ENCODE data around the gene FAM174A.

Gene FAM174A

DNA sequence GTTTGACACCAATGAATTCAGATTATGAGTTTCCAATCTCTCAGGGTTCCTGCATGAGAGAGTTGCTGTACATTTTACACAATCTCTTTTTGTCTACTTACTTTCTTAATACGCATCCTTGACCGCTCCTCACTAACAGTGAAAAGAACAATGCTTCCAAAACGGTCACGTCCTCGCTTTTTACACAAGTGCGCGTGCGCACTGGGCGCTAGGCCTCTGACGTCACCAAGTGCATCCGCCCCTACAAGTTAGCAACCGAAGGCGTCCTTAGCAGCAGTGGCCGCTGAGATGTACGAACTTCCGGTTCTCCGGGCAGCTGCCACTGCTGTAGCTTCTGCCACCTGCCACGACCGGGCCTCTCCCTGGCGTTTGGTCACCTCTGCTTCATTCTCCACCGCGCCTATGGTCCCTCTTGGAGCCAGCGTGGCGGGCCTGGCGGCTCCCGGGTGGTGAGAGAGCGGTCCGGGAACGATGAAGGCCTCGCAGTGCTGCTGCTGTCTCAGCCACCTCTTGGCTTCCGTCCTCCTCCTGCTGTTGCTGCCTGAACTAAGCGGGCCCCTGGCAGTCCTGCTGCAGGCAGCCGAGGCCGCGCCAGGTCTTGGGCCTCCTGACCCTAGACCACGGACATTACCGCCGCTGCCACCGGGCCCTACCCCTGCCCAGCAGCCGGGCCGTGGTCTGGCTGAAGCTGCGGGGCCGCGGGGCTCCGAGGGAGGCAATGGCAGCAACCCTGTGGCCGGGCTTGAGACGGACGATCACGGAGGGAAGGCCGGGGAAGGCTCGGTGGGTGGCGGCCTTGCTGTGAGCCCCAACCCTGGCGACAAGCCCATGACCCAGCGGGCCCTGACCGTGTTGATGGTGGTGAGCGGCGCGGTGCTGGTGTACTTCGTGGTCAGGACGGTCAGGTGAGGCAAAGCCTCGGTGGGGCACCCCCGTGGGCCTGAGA lies at the start of gene FAM174A:
Gene FAM174A, plus strand, starts transcription at position 315 of the 946 bp plus-strand sequence. Its CDS starts 157 bp downstream, at position 472.
- H3K27me3 Mint-ChIP-seq = peaks cover 7% of the 10 kb centered on the region
- peak within 1 kb of the TSS; percentile 87 for H3K4me3 Mint-ChIP-seq
- DNase-seq (ENCODE audit: low spot score in 2 of 2) (peak; percentile 90 to 95), ATAC-seq (replicated peaks; ENCODE audit: extremely low read depth, poor library complexity, severe bottlenecking) (peak; percentile 92)
- H3K27ac Mint-ChIP-seq (ENCODE audit: low read depth) = peak within 1 kb of the TSS; percentile 93
- peaks cover 12% of the 10 kb centered on the region for H3K36me3 Mint-ChIP-seq (ENCODE audit: insufficient read depth)
- peaks cover 16% of the 10 kb centered on the region for H3K9me3 Mint-ChIP-seq
- peaks cover 35% of the 10 kb centered on the region for H3K4me1 Mint-ChIP-seq

- no peaks in the 10 kb centered on the region for H3K9me3 Mint-ChIP-seq
Observed at GRCh38 chr5:100493996-100494395, 41.2 kb upstream of the FAM174A start.

DNA sequence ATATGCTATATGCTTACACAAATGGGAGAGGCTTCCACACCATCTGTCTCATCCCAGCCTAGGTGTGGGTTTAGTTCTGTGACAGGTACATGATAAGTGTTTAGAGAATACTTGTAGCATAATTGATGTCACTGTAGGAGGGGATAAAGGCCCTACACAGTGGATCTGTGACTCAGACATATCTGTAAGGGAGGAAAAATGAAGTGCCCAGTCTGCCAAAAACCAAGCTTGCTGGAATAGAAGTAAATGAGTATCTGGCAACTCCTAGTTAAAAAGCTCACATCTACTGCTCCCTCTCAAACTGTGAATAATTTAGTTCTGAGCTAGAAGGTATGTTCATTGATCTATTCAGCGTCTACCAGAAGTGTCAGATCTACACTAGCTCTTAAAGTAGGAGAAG lies 38.9 kb upstream of the FAM174A start:
- H3K4me3 Mint-ChIP-seq = no peak overlapping the region
- H3K9me3 Mint-ChIP-seq = no peaks in the 10 kb centered on the region
- DNase-seq (ENCODE audit: low spot score in 2 of 2) (no peak), ATAC-seq (replicated peaks; ENCODE audit: extremely low read depth, poor library complexity, severe bottlenecking) (no peak)
- no peaks in the 10 kb centered on the region for H3K4me1 Mint-ChIP-seq
- no peaks in the 10 kb centered on the region for H3K36me3 Mint-ChIP-seq (ENCODE audit: insufficient read depth)
- no peaks in the 10 kb centered on the region for H3K27me3 Mint-ChIP-seq
- H3K27ac Mint-ChIP-seq (ENCODE audit: low read depth) = no peak overlapping the region

More at GRCh38 chr5:100493996-100494395, 41.2 kb upstream of the FAM174A start:
- Mint-ChIP-seq H3K4me1 (no peaks in the 10 kb centered on the region), H3K36me3 (ENCODE audit: insufficient read depth) (no peaks in the 10 kb centered on the region), H3K27me3 (no peaks in the 10 kb centered on the region), H3K27ac (ENCODE audit: low read depth) (no peak overlapping the region), H3K4me3 (no peak overlapping the region)
- DNase-seq (ENCODE audit: low spot score in 2 of 2) (no peak), ATAC-seq (replicated peaks; ENCODE audit: extremely low read depth, poor library complexity, severe bottlenecking) (no peak)

- ATAC-seq (replicated peaks; ENCODE audit: extremely low read depth, poor library complexity, severe bottlenecking) (no peak), DNase-seq (ENCODE audit: low spot score in 2 of 2) (no peak)
- peaks cover 9% of the 10 kb centered on the region for H3K27me3 Mint-ChIP-seq
- no peaks in the 10 kb centered on the region for H3K4me1 Mint-ChIP-seq
- H3K27ac Mint-ChIP-seq (ENCODE audit: low read depth) = no peak overlapping the region
- H3K4me3 Mint-ChIP-seq = no peak overlapping the region
- no peaks in the 10 kb centered on the region for H3K9me3 Mint-ChIP-seq
- no peaks in the 10 kb centered on the region for H3K36me3 Mint-ChIP-seq (ENCODE audit: insufficient read depth)
Observed at GRCh38 chr5:100502684-100503083, 32.5 kb upstream of the FAM174A start.

DNA sequence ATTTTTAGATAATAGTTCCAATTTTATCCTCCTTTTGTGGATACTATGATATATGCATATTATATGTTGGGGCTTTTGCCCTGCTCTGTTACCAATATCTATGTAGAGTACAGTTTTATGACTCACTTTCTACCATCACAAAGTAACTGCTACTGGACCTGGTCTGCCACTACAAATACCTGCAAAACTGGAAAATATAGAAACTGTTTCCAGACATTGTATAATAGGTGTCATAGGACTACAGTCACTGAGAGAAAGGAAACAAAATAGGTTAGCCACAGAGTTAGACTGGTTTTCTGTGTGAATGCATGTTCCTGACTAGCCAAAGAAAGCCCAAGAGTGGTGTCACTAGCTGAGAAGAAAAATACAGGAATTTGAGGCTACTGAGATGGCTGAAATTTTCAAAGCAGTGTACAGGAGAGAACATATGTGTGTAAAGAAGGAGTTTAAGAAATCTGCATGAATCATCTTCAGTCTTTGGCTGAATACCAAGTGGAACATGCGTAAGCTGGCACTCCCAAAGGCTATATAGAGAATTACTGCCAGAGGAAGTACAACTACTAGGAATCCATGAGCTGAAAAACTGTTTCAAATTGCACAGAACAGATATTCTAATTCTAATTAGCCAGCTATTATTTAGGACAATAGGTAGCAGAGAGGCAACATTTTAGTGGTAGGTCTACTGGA lies 29.0 kb upstream of the FAM174A start:
- Mint-ChIP-seq H3K9me3 (no peaks in the 10 kb centered on the region), H3K27me3 (peaks cover 9% of the 10 kb centered on the region), H3K36me3 (ENCODE audit: insufficient read depth) (no peaks in the 10 kb centered on the region), H3K4me1 (no peaks in the 10 kb centered on the region), H3K4me3 (no peak overlapping the region), H3K27ac (ENCODE audit: low read depth) (no peak overlapping the region)
- ATAC-seq (replicated peaks; ENCODE audit: extremely low read depth, poor library complexity, severe bottlenecking) (no peak), DNase-seq (ENCODE audit: low spot score in 2 of 2) (no peak)

- Mint-ChIP-seq H3K27ac (ENCODE audit: low read depth) (no peak overlapping the region), H3K4me3 (no peak overlapping the region), H3K36me3 (ENCODE audit: insufficient read depth) (no peaks in the 10 kb centered on the region), H3K4me1 (no peaks in the 10 kb centered on the region), H3K9me3 (peaks cover 8% of the 10 kb centered on the region), H3K27me3 (peaks cover 26% of the 10 kb centered on the region)
- ATAC-seq (replicated peaks; ENCODE audit: extremely low read depth, poor library complexity, severe bottlenecking) = no peak
- no peak for DNase-seq (ENCODE audit: low spot score in 2 of 2)
Observed at GRCh38 chr5:100516285-100516684, 18.9 kb upstream of the FAM174A start.

DNA sequence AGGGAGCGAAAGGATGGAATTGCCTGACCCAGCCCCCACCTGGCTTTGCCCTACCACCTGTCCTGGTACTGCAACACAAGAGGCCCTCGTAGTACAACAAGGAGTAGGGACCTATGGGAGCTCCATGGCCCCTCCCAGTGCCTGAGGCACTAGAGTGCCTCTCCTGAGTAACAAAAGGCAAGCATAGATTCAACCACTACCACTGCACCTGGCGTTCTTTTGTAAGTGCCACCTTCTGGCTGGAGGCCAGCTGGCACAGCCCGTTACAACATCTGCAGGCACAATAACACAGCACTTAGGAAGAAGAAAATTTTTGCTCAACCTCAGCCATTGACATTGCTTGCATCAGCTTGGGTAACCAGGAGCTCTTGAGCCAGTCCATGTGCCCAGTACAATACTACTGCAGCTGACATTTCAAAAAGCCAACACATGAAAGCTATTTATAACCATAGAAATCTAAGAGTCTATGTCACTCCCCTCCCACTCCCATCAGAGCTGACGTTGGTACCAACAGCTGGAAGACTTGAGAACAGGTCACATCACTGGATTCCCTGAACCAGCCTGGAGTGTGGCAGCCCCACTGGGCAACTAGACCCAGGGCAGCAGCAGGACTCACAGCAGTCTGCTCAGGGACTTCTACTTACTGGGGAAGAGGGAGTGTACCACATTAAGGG lies 17.7 kb upstream of the FAM174A start:
- Mint-ChIP-seq H3K27me3 (peaks cover 38% of the 10 kb centered on the region), H3K36me3 (ENCODE audit: insufficient read depth) (no peaks in the 10 kb centered on the region), H3K4me3 (no peak overlapping the region), H3K9me3 (peaks cover 8% of the 10 kb centered on the region), H3K27ac (ENCODE audit: low read depth) (no peak overlapping the region), H3K4me1 (no peaks in the 10 kb centered on the region)
- DNase-seq (ENCODE audit: low spot score in 2 of 2) = no peak
- ATAC-seq (replicated peaks; ENCODE audit: extremely low read depth, poor library complexity, severe bottlenecking) = no peak

- H3K4me3 Mint-ChIP-seq = no peak overlapping the region
- no peak overlapping the region for H3K27ac Mint-ChIP-seq (ENCODE audit: low read depth)
- H3K4me1 Mint-ChIP-seq = no peaks in the 10 kb centered on the region
- ATAC-seq (replicated peaks; ENCODE audit: extremely low read depth, poor library complexity, severe bottlenecking) = no peak
- peaks cover 47% of the 10 kb centered on the region for H3K27me3 Mint-ChIP-seq
- no peaks in the 10 kb centered on the region for H3K36me3 Mint-ChIP-seq (ENCODE audit: insufficient read depth)
- H3K9me3 Mint-ChIP-seq = peaks cover 8% of the 10 kb centered on the region
- DNase-seq (ENCODE audit: low spot score in 2 of 2) = no peak
Observed at GRCh38 chr5:100518377-100518776, 16.8 kb upstream of the FAM174A start.

GRCh38 chr5:100519075-100519474 lies 16.1 kb upstream of the FAM174A start:
- no peak overlapping the region for H3K4me3 Mint-ChIP-seq
- no peaks in the 10 kb centered on the region for H3K36me3 Mint-ChIP-seq (ENCODE audit: insufficient read depth)
- ATAC-seq (replicated peaks; ENCODE audit: extremely low read depth, poor library complexity, severe bottlenecking) (no peak), DNase-seq (ENCODE audit: low spot score in 2 of 2) (no peak)
- peaks cover 54% of the 10 kb centered on the region for H3K27me3 Mint-ChIP-seq
- H3K9me3 Mint-ChIP-seq = peaks cover 8% of the 10 kb centered on the region
- H3K27ac Mint-ChIP-seq (ENCODE audit: low read depth) = no peak overlapping the region
- H3K4me1 Mint-ChIP-seq = no peaks in the 10 kb centered on the region

- no peak for ATAC-seq (replicated peaks; ENCODE audit: extremely low read depth, poor library complexity, severe bottlenecking)
- Mint-ChIP-seq H3K9me3 (peaks cover 8% of the 10 kb centered on the region), H3K27ac (ENCODE audit: low read depth) (no peak overlapping the region), H3K4me3 (no peak overlapping the region), H3K27me3 (peaks cover 67% of the 10 kb centered on the region), H3K4me1 (no peaks in the 10 kb centered on the region), H3K36me3 (ENCODE audit: insufficient read depth) (no peaks in the 10 kb centered on the region)
- DNase-seq (ENCODE audit: low spot score in 2 of 2) = no peak
Observed at GRCh38 chr5:100520348-100520747, 14.8 kb upstream of the FAM174A start.

GRCh38 chr5:100537946-100538345 lies 2.8 kb downstream of the FAM174A start:
- peaks cover 12% of the 10 kb centered on the region for H3K36me3 Mint-ChIP-seq (ENCODE audit: insufficient read depth)
- no peak overlapping the region for H3K27ac Mint-ChIP-seq (ENCODE audit: low read depth)
- H3K9me3 Mint-ChIP-seq = no peaks in the 10 kb centered on the region
- no peak overlapping the region for H3K4me3 Mint-ChIP-seq
- no peaks in the 10 kb centered on the region for H3K27me3 Mint-ChIP-seq
- ATAC-seq (replicated peaks; ENCODE audit: extremely low read depth, poor library complexity, severe bottlenecking) (no peak), DNase-seq (ENCODE audit: low spot score in 2 of 2) (no peak)
- peaks cover 40% of the 10 kb centered on the region for H3K4me1 Mint-ChIP-seq

DNA sequence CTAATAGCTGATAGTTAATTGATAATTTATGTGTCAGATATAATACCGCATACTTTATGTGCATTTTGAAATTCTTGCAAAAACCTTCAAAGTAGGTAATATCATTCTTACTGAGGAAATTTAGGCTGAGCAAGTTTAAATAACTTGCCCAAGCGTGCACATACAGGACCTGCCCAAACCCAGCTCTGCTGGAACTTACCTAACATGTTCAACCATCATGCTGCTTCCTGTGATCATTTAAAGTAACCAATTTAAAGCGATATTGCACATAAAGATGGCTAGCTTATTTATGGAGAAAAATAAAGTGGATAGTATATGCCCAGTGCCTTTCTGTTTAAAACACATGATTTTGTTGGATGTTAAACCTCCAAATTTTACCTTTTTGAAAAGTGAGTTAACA lies 4.3 kb downstream of the FAM174A start:
- H3K27ac Mint-ChIP-seq (ENCODE audit: low read depth) = no peak overlapping the region
- ATAC-seq (replicated peaks; ENCODE audit: extremely low read depth, poor library complexity, severe bottlenecking) = no peak

More for the DNA sequence above, 4.3 kb downstream of the FAM174A start:
- H3K27me3 Mint-ChIP-seq = no peaks in the 10 kb centered on the region
- peaks cover 12% of the 10 kb centered on the region for H3K36me3 Mint-ChIP-seq (ENCODE audit: insufficient read depth)
- DNase-seq (ENCODE audit: low spot score in 2 of 2) = no peak
- no peaks in the 10 kb centered on the region for H3K9me3 Mint-ChIP-seq
- H3K4me1 Mint-ChIP-seq = peaks cover 48% of the 10 kb centered on the region
- no peak overlapping the region for H3K4me3 Mint-ChIP-seq
